Keratinocyte (primary cell): ENCODE measurements around the gene ANXA5. TPM values are rescaled to one million over a fixed set of nuclear protein-coding genes. Genes with fewer than 3 reads are reported as not detected.

Experiments
- DNase-seq: peaks from one replicate; pipeline ENCODE4 v3.0.0-alpha.2; 2011; ENCODE audit warnings: low read depth, missing footprints, low spot score
- FAIRE-seq: peaks from 2 replicates; lab custom pipeline; 2011; peaks lifted over from hg19 to GRCh38; lab: Jason Lieb, UNC
- H2AFZ ChIP-seq: 2 replicates; pipeline ENCODE4 v1.6.0; 2012; ENCODE audit warnings: low read length, control low read depth, inconsistent platforms; ENCODE audit not compliant: control insufficient read depth
- H3K27ac ChIP-seq: 2 replicates; pipeline ENCODE4 v1.5.1; 2011; ENCODE audit warnings: low read length; ENCODE audit not compliant: control insufficient read depth, insufficient read depth
- H3K27me3 ChIP-seq: 3 replicates; pipeline ENCODE4 v1.6.0; 2011; ENCODE audit warnings: low read length; ENCODE audit not compliant: control insufficient read depth, insufficient read depth; ENCODE audit errors: extremely low read depth
- H3K36me3 ChIP-seq, 2 experiments: 2 replicates in 1 of 2; 3 replicates in 1 of 2; pipeline ENCODE4 v1.5.1; 2011; ENCODE audit warnings: low read length in 2 of 2, mild to moderate bottlenecking in 1 of 2; ENCODE audit not compliant: control insufficient read depth in 2 of 2, insufficient read depth in 2 of 2; ENCODE audit errors: extremely low read depth in 1 of 2
- H3K4me1 ChIP-seq: 3 replicates; pipeline ENCODE4 v1.5.1; 2011; ENCODE audit warnings: low read length; ENCODE audit not compliant: control insufficient read depth, insufficient read depth; ENCODE audit errors: extremely low read depth
- H3K4me2 ChIP-seq: 3 replicates; pipeline ENCODE4 v1.6.0; 2011; ENCODE audit warnings: low read depth, low read length; ENCODE audit not compliant: control insufficient read depth, insufficient read depth; ENCODE audit errors: extremely low read depth
- H3K4me3 ChIP-seq, 3 experiments: fragments of 200-600 bp in 1 of 3; sonication (generic) in 1 of 3; 2 replicates in 2 of 3; 3 replicates in 1 of 3; pipeline ENCODE4 v1.5.1; 2011 to 2016; ENCODE audit warnings: low read length in 3 of 3, mild to moderate bottlenecking in 3 of 3, control low read depth in 2 of 3, inconsistent platforms in 1 of 3, low read depth in 1 of 3, mixed read lengths in 1 of 3, mixed run types in 1 of 3, moderate library complexity in 1 of 3; ENCODE audit not compliant: control insufficient read depth in 2 of 3, insufficient read depth in 2 of 3; ENCODE audit errors: extremely low read depth in 1 of 3
- H3K79me2 ChIP-seq: 2 replicates; pipeline ENCODE4 v1.6.0; 2012; ENCODE audit warnings: low read length; ENCODE audit not compliant: control insufficient read depth, insufficient read depth
- H3K9ac ChIP-seq: 3 replicates; pipeline ENCODE4 v1.6.0; 2011; ENCODE audit warnings: low read length; ENCODE audit not compliant: control insufficient read depth, insufficient read depth; ENCODE audit errors: extremely low read depth
- H3K9me1 ChIP-seq: 3 replicates; pipeline ENCODE4 v1.6.0; 2011; ENCODE audit warnings: low read length; ENCODE audit not compliant: control insufficient read depth, insufficient read depth; ENCODE audit errors: extremely low read depth
- H3K9me3 ChIP-seq: 2 replicates; pipeline ENCODE4 v1.5.1; 2012; ENCODE audit warnings: low read depth, low read length; ENCODE audit not compliant: control insufficient read depth
- H4K20me1 ChIP-seq: 3 replicates; pipeline ENCODE4 v1.6.0; 2011; ENCODE audit warnings: low read length; ENCODE audit not compliant: control insufficient read depth, insufficient read depth; ENCODE audit errors: extremely low read depth
- CTCF ChIP-seq, 3 experiments: IDR thresholded peaks in 1 of 3; conservative IDR thresholded peaks in 1 of 3; optimal IDR thresholded peaks in 1 of 3; 2 replicates in 2 of 3; 3 replicates in 1 of 3; pipeline versions ENCODE3 to v1.5.1; 2011; ENCODE audit warnings: low read length in 3 of 3, mild to moderate bottlenecking in 3 of 3, moderate library complexity in 2 of 3, control low read depth in 1 of 3, inconsistent platforms in 1 of 3; ENCODE audit not compliant: insufficient read depth in 2 of 3; ENCODE audit errors: extremely low read depth in 1 of 3
- EZH2 ChIP-seq: IDR thresholded peaks from one replicate; pipeline ENCODE4 v1.6.1; 2012; ENCODE audit warnings: inconsistent platforms, mild to moderate bottlenecking, low read length, moderate library complexity
- dilution Hi-C: fragments of 300-500 bp; cut with MboI; formaldehyde crosslinking; loops from one replicate; pipeline ENCODE4 v1.7.0; 2020; ENCODE audit warnings: low sequenced_read_pairs; ENCODE audit not compliant: extremely low pct_ligation_motif_present
- polyA plus RNA-seq, 5 experiments: library from polyadenylated mRNA; depleted of rRNA in 3 of 5; stranded (reverse) in 3 of 5; stranded (forward) in 1 of 5; unstranded in 1 of 5; fragments of >200 nt; gene quantifications; 1 replicate in 1 of 5; 2 replicates in 3 of 5; 3 replicates in 1 of 5; pipeline versions ENCODE4 v1.2.1 to v1.2.3, GENCODE V29; 2011 to 2012; ENCODE audit warnings: missing spikeins in 2 of 5, low read depth in 1 of 5, low replicate concordance in 1 of 5

The ANXA5 gene
- polyA plus RNA-seq, 1 donor (not counting 4 experiments of a cell fraction or from before 2014, with no cell fraction given): 512 TPM

GRCh38 chr4:121739575-121739974, 42.8 kb upstream of the ANXA5 start:
- no peak overlapping the region for H3K9ac ChIP-seq
- H3K79me2 ChIP-seq: no peaks in the 10 kb centered on the region
- no peak overlapping the region for H2AFZ ChIP-seq
- FAIRE-seq: no peak
- TF ChIP-seq EZH2 (no peak), CTCF (optimal IDR thresholded peaks at IDR 0.05 in 1 of 3, IDR thresholded peaks at IDR 0.05 in 1 of 3, conservative IDR thresholded peaks at IDR 0.05 in 1 of 3; ENCODE audit: extremely low read depth in 1 of 3, insufficient read depth in 2 of 3, low read length in 3 of 3) (no peak)
- H3K27ac ChIP-seq: no peak overlapping the region
- DNase-seq: no peak
- no peaks in the 10 kb centered on the region for H3K27me3 ChIP-seq
- H3K4me3 ChIP-seq: no peak overlapping the region
- no peaks in the 10 kb centered on the region for H3K4me1 ChIP-seq
- dilution Hi-C loops: loop anchor here (10.0 kb wide), 1 partner anchor 75 kb away; no protein-coding TSS in a partner anchor
- H3K36me3 ChIP-seq: no peaks in the 10 kb centered on the region
- H3K9me3 ChIP-seq: no peaks in the 10 kb centered on the region
- H4K20me1 ChIP-seq: no peaks in the 10 kb centered on the region
- H3K9me1 ChIP-seq: no peaks in the 10 kb centered on the region
- H3K4me2 ChIP-seq: no peak overlapping the region

- H3K27ac ChIP-seq: no peak overlapping the region
Observed at GRCh38 chr4:121738780-121739535, 42.2 kb upstream of the ANXA5 start.

More at GRCh38 chr4:121738780-121739535, 42.2 kb upstream of the ANXA5 start:
- FAIRE-seq (no peak), DNase-seq (no peak)
- Histone ChIP-seq H3K9ac (no peak overlapping the region), H3K4me1 (no peaks in the 10 kb centered on the region), H3K4me2 (no peak overlapping the region), H3K27me3 (no peaks in the 10 kb centered on the region), H3K36me3 (no peaks in the 10 kb centered on the region), H3K9me3 (no peaks in the 10 kb centered on the region), H3K79me2 (no peaks in the 10 kb centered on the region), H3K9me1 (no peaks in the 10 kb centered on the region), H3K4me3 (no peak overlapping the region), H2AFZ (no peak overlapping the region), H4K20me1 (no peaks in the 10 kb centered on the region)
- TF ChIP-seq EZH2 (no peak), CTCF (optimal IDR thresholded peaks at IDR 0.05 in 1 of 3, IDR thresholded peaks at IDR 0.05 in 1 of 3, conservative IDR thresholded peaks at IDR 0.05 in 1 of 3; ENCODE audit: extremely low read depth in 1 of 3, insufficient read depth in 2 of 3, low read length in 3 of 3) (no peak)
- dilution Hi-C loops: loop anchor here (10.0 kb wide), 1 partner anchor 74 kb away; no protein-coding TSS in a partner anchor
